ENCODE results near the gene SS18L1. TPM values are rescaled to one million over a fixed set of nuclear protein-coding genes. Genes with fewer than 3 reads are reported as not detected.
A peak's percentile ranks its signal among the peaks of the same experiment; 100 is the strongest.

SS18L1 gene
- total and polyA plus RNA-seq, 7 donors: 10.1 to 18.0 (median 11.3) TPM

GRCh38 chr20:62119591-62120364, 23.8 kb upstream of the SS18L1 start:
- 26 to 38% (median 32%) methylated on average over 10 of the region's 10 CpGs for WGBS, 3 donors
- Histone ChIP-seq H3K36me3 (ENCODE audit: insufficient read depth in 1 of 2, low read depth in 1 of 2) (peaks cover 0 to 7% of the 10 kb centered on the region in 2 donors), H3K27me3 (ENCODE audit: insufficient read depth in 3 of 3, low read length in 2 of 3) (no peaks in the 10 kb centered on the region), H3K27ac (peak overlapping the region; percentile 99), H3K9me3 (no peaks in the 10 kb centered on the region), H3K4me3 (peak overlapping the region; percentile 24), H3K4me1 (peaks cover 50% of the 10 kb centered on the region)
- no peak for TF ChIP-seq CTCF (IDR thresholded peaks at IDR 0.05)
- peak in 1 of 2 donors; percentile 77 for DNase-seq
- intact Hi-C loops (cut with DNase I): loop anchor here (2.0 to 5.0 kb wide), 3 partner anchors 37 to 53 kb away; partner anchors contain the start of gene TAF4 (in 1 of the 2)
- peak; percentile 33 to 62 (median 50) for ATAC-seq

- intact Hi-C loops (cut with DNase I): loop anchor here (2.0 to 5.0 kb wide), 2 partner anchors 53 to 54 kb away; partner anchors contain the start of gene TAF4 (in 1 of the 2)
- no peaks in the 10 kb centered on the region for H3K9me3 ChIP-seq
- WGBS, 3 donors: 83 to 91% (median 89%) methylated on average over 5 of the region's 5 CpGs
- DNase-seq (no peak), ATAC-seq (no peak)
- H3K36me3 ChIP-seq (ENCODE audit: insufficient read depth in 1 of 2, low read depth in 1 of 2): peaks cover 2 to 12% of the 10 kb centered on the region in 2 donors
- peaks cover 54% of the 10 kb centered on the region for H3K4me1 ChIP-seq
- no peaks in the 10 kb centered on the region for H3K27me3 ChIP-seq (ENCODE audit: insufficient read depth in 3 of 3, low read length in 2 of 3)
- H3K4me3 ChIP-seq: no peak overlapping the region
- TF ChIP-seq CTCF (IDR thresholded peaks at IDR 0.05): no peak
- H3K27ac ChIP-seq: peak overlapping the region; percentile 99
Observed at GRCh38 chr20:62120365-62120762, 23.2 kb upstream of the SS18L1 start.

GRCh38 chr20:62120990-62121775, 22.4 kb upstream of the SS18L1 start:
- 9 to 13% (median 10%) methylated on average over 43 to 45 of the region's 45 CpGs for WGBS, 3 donors
- Histone ChIP-seq H3K4me1 (peaks cover 56% of the 10 kb centered on the region), H3K36me3 (ENCODE audit: insufficient read depth in 1 of 2, low read depth in 1 of 2) (peaks cover 5 to 21% of the 10 kb centered on the region in 2 donors), H3K27me3 (ENCODE audit: insufficient read depth in 3 of 3, low read length in 2 of 3) (no peaks in the 10 kb centered on the region), H3K4me3 (peak overlapping the region; percentile 79), H3K9me3 (no peaks in the 10 kb centered on the region), H3K27ac (peak overlapping the region; percentile 99)
- intact Hi-C loops (cut with DNase I): loop anchor here (2.0 to 5.0 kb wide), 2 partner anchors 54 kb away; partner anchors contain the start of gene TAF4 (in 1 of the 2)
- ATAC-seq: peak in 2 of 4 donors; percentile 1 to 10
- TF ChIP-seq CTCF (IDR thresholded peaks at IDR 0.05): no peak
- peak in 1 of 2 donors; percentile 76 for DNase-seq

GRCh38 chr20:62121776-62122653, 21.6 kb upstream of the SS18L1 start, which contains the start of gene LSM14B:
LSM14B (plus strand) TSS chr20:62122475; CDS start chr20:62122667, 192 bp downstream.
- peak within 1 kb of the TSS; percentile 81 for H3K4me3 ChIP-seq
- WGBS, 3 donors: 0 to 1% (median 1%) methylated on average over 51 to 121 of the region's 124 CpGs
- no peaks in the 10 kb centered on the region for H3K9me3 ChIP-seq
- ATAC-seq (peak; percentile 82 to 89 (median 83)), DNase-seq (peak; percentile 98)
- no peak for TF ChIP-seq CTCF (IDR thresholded peaks at IDR 0.05)
- H3K27me3 ChIP-seq (ENCODE audit: insufficient read depth in 3 of 3, low read length in 2 of 3): no peaks in the 10 kb centered on the region
- intact Hi-C loops (cut with DNase I): loop anchor here (2.0 to 5.0 kb wide), 3 partner anchors 15 to 55 kb away; partner anchors contain the start of gene TAF4 (in 1 of the 2)
- peaks cover 7 to 29% of the 10 kb centered on the region in 2 donors for H3K36me3 ChIP-seq (ENCODE audit: insufficient read depth in 1 of 2, low read depth in 1 of 2)
- H3K27ac ChIP-seq: peak within 1 kb of the TSS; percentile 99
- peaks cover 59% of the 10 kb centered on the region for H3K4me1 ChIP-seq
